GM12878 (cell line): ENCODE results near the gene PPP2R3B.

Experiments used
- EP300 ChIP-seq, 2 experiments: fragments of 150-350 bp in 1 of 2; IDR thresholded peaks; 2 replicates each; pipeline ENCODE4 v1.6.1; 2011 to 2012; ENCODE audit warnings: low read depth in 2 of 2, low read length in 2 of 2, borderline replicate concordance in 1 of 2, improper control_type of control experiment in 1 of 2, inconsistent platforms in 1 of 2; ENCODE audit not compliant: control insufficient read depth in 1 of 2
- EZH2 ChIP-seq: IDR thresholded peaks from 2 replicates; pipeline ENCODE4 v1.6.1; 2012; ENCODE audit warnings: low read depth, mild to moderate bottlenecking, control low read depth, inconsistent platforms, low read length, borderline replicate concordance; ENCODE audit not compliant: control insufficient read depth
- RFX5 ChIP-seq: IDR thresholded peaks from 2 replicates; pipeline ENCODE4 v1.6.1; 2011; ENCODE audit warnings: low read depth, low read length, improper control_type of control experiment

DNA sequence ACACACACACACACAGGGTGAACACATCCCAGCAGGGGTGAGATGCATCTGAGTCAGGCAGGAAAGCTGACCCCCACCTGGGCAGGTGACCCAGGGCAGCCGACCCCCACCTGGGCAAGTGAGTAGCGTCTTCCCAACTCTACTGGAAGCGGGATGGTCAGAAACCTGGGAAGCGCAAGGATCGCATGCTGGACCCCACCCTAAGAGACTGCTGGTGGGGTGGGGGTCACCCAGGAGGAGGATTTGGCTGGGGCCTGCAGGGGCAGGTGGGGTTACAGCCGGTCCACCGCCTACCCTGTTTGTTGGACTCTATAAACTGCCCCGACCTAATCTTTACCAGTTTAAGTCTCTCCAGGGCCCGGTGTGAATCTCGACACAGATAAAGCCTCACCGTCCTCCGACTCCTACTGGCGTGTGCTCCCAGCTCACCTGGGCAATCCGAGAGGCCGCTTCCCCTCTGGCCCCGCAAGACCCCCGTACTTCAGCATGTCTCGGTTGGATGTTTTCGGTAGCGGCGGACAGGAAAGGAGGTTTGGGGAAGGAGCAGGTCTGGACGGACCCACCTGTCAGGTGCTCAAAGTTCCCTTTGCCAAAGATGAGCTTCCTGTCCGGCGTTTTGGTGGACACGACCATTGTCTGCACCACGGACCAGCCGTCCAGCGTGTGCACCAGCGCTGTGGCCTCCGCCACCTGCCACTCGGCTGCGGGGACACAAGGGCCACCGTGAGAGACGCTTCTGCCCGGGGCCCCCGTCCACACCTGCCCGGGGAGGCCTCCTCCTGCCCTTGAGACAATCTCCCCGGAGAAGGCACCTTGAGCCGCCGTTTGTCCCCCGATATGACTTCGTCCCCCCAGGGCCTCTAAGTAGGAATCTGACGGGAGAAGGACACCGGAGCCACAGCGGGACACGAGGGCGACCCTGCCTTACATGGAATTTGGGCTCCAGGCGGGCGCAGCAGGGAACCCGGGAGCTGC lies 70.1 kb downstream of the PPP2R3B start:
- TF ChIP-seq EZH2 (no peak), RFX5 (no peak), EP300 (IDR thresholded peaks at IDR 0.05; ENCODE audit: borderline replicate concordance in 1 of 2, control insufficient read depth in 1 of 2, low read depth in 2 of 2, low read length in 2 of 2) (no peak)
